Bronchial epithelial cell (primary cell): Measurements from ENCODE around the gene MPHOSPH9. TPM values are rescaled to one million over a fixed set of nuclear protein-coding genes. Genes with fewer than 3 reads are reported as not detected.

Experiments
- DNase-seq: peaks from one replicate; pipeline ENCODE4 v3.0.0-alpha.2; 2010; ENCODE audit warnings: low read depth
- FAIRE-seq: peaks from 2 replicates; lab custom pipeline; 2011; peaks lifted over from hg19 to GRCh38; lab: Jason Lieb, UNC
- H3K27me3 ChIP-seq: 2 replicates; pipeline ENCODE4 v1.5.1; 2011; ENCODE audit warnings: low read length; ENCODE audit not compliant: control insufficient read depth, insufficient read depth
- H3K36me3 ChIP-seq: 2 replicates; pipeline ENCODE4 v1.5.1; 2011; ENCODE audit warnings: low read length; ENCODE audit not compliant: control insufficient read depth, insufficient read depth
- H3K4me3 ChIP-seq: 2 replicates; pipeline ENCODE4 v1.5.1; 2011; ENCODE audit warnings: mild to moderate bottlenecking, low read depth, low read length, control low read depth
- CTCF ChIP-seq: IDR thresholded peaks from 2 replicates; pipeline ENCODE4 v1.5.1; 2011; ENCODE audit warnings: mild to moderate bottlenecking, moderate library complexity, low read length, control low read depth, inconsistent platforms; ENCODE audit not compliant: insufficient read depth, severe bottlenecking
- total RNA-seq: library from RNA; depleted of rRNA; stranded (reverse); fragments of >200 nt; gene quantifications from 2 replicates; pipeline ENCODE4 v1.2.1, GENCODE V29; 2014

The MPHOSPH9 gene
- total RNA-seq, 1 donor from 2014 or later, result 17.6 TPM

GRCh38 chr12:123148655-123149054 is 84.3 kb downstream of the MPHOSPH9 start:
- Histone ChIP-seq H3K27me3 (no peaks in the 10 kb centered on the region), H3K4me3 (no peak overlapping the region), H3K36me3 (no peaks in the 10 kb centered on the region)
- no peak for FAIRE-seq
- DNase-seq, result no peak
- TF ChIP-seq CTCF, result no peak

- Histone ChIP-seq H3K36me3 (no peaks in the 10 kb centered on the region), H3K27me3 (no peaks in the 10 kb centered on the region), H3K4me3 (no peak overlapping the region)
- no peak for FAIRE-seq
- no peak for TF ChIP-seq CTCF
- DNase-seq, result no peak
Measured at GRCh38 chr12:123148223-123148622, 84.7 kb downstream of the MPHOSPH9 start.

- FAIRE-seq (no peak), DNase-seq (no peak)
- Histone ChIP-seq H3K27me3 (no peaks in the 10 kb centered on the region), H3K4me3 (no peak overlapping the region), H3K36me3 (no peaks in the 10 kb centered on the region)
- TF ChIP-seq CTCF, result no peak
Measured at GRCh38 chr12:123145211-123145610, 87.7 kb downstream of the MPHOSPH9 start.

GRCh38 chr12:123143736-123144461 is 89.0 kb downstream of the MPHOSPH9 start:
- DNase-seq (no peak), FAIRE-seq (no peak)
- H3K27me3 ChIP-seq, result no peaks in the 10 kb centered on the region
- TF ChIP-seq CTCF, result no peak
- no peaks in the 10 kb centered on the region for H3K36me3 ChIP-seq
- H3K4me3 ChIP-seq, result no peak overlapping the region

GRCh38 chr12:123142921-123143735 is 89.8 kb downstream of the MPHOSPH9 start:
- no peak for FAIRE-seq
- no peak for TF ChIP-seq CTCF
- no peaks in the 10 kb centered on the region for H3K27me3 ChIP-seq
- no peak for DNase-seq
- no peak overlapping the region for H3K4me3 ChIP-seq
- no peaks in the 10 kb centered on the region for H3K36me3 ChIP-seq

- TF ChIP-seq CTCF, result no peak
- FAIRE-seq (no peak), DNase-seq (no peak)
- Histone ChIP-seq H3K36me3 (no peaks in the 10 kb centered on the region), H3K27me3 (no peaks in the 10 kb centered on the region), H3K4me3 (no peak overlapping the region)
Measured at GRCh38 chr12:123142518-123142840, 90.5 kb downstream of the MPHOSPH9 start.
